Measurements from ENCODE around the gene ELOVL2.
A peak's percentile ranks its signal among the peaks of the same experiment; 100 is the strongest.

Gene ELOVL2

DNA sequence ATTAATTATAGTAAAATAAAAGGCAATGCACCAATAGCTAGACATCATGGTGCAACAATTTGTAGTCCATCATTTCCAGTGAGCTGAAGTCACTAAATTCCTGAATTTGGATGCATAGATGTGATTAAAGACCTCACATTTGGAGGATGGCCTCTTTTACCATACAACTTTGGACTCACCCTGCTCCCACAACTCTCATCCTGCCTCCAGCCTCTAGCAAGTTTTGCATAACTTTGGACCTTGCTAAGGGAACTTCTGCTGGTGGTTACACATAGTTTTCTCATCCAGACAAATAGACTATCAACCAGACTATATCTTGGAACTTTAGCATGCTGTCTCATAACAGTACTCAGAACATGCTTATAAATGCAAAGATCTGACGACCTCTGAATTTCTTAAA lies 12.8 kb upstream of the ELOVL2 start:
- Histone ChIP-seq H3K36me3 (no peaks in the 10 kb centered on the region), H3K9me3 (no peaks in the 10 kb centered on the region), H3K27ac (no peak overlapping the region), H3K27me3 (peaks cover 30% of the 10 kb centered on the region), H3K4me3 (ENCODE audit: low read depth in 1 of 2, low read length in 1 of 2) (no peak overlapping the region), H3K4me1 (ENCODE audit: control insufficient read depth in 1 of 2, insufficient read depth in 1 of 2, low read depth in 1 of 2, low read length in 1 of 2) (no peaks in the 10 kb centered on the region)
- no peak for TF ChIP-seq CTCF (IDR thresholded peaks at IDR 0.05)

- no peak overlapping the region for H3K4me3 ChIP-seq (ENCODE audit: low read depth in 1 of 2, low read length in 1 of 2)
- H3K4me1 ChIP-seq (ENCODE audit: control insufficient read depth in 1 of 2, insufficient read depth in 1 of 2, low read depth in 1 of 2, low read length in 1 of 2), result no peaks in the 10 kb centered on the region
Measured at GRCh38 chr6:11055127-11055627, 11.1 kb upstream of the ELOVL2 start.

GRCh38 chr6:11054722-11055121 lies 10.6 kb upstream of the ELOVL2 start:
- no peak for TF ChIP-seq CTCF (IDR thresholded peaks at IDR 0.05)
- peaks cover 42% of the 10 kb centered on the region for H3K27me3 ChIP-seq
- no peak overlapping the region for H3K4me3 ChIP-seq (ENCODE audit: low read depth in 1 of 2, low read length in 1 of 2)
- no peaks in the 10 kb centered on the region for H3K4me1 ChIP-seq (ENCODE audit: control insufficient read depth in 1 of 2, insufficient read depth in 1 of 2, low read depth in 1 of 2, low read length in 1 of 2)
- no peaks in the 10 kb centered on the region for H3K9me3 ChIP-seq
- H3K27ac ChIP-seq, result no peak overlapping the region
- H3K36me3 ChIP-seq, result no peaks in the 10 kb centered on the region

More at GRCh38 chr6:11055127-11055627, 11.1 kb upstream of the ELOVL2 start:
- Histone ChIP-seq H3K27me3 (peaks cover 37% of the 10 kb centered on the region), H3K27ac (no peak overlapping the region), H3K9me3 (no peaks in the 10 kb centered on the region), H3K36me3 (no peaks in the 10 kb centered on the region)
- no peak for TF ChIP-seq CTCF (IDR thresholded peaks at IDR 0.05)

DNA sequence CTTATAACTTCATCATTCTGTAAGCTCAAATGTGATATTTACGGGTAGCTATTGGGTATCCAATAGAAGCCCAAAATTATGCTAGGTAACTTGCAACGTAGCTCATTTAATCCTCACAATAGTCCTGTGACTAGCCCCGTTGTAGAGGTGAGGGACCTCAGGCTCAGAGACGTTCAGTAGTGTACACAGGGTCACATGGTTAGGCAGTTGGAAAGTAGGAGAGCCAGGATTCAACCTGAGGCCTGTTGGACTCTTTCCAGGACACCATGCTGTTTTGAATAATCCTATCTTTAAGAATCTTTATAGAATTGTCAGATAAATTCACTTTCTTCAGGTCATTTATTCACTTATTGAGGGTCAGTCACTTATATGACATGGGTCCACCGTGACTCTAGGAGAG lies 9.2 kb upstream of the ELOVL2 start:
- peaks cover 56% of the 10 kb centered on the region for H3K27me3 ChIP-seq
- no peaks in the 10 kb centered on the region for H3K36me3 ChIP-seq
- H3K4me3 ChIP-seq (ENCODE audit: low read depth in 1 of 2, low read length in 1 of 2), result no peak overlapping the region
- no peak for TF ChIP-seq CTCF (IDR thresholded peaks at IDR 0.05)
- no peaks in the 10 kb centered on the region for H3K9me3 ChIP-seq
- no peaks in the 10 kb centered on the region for H3K4me1 ChIP-seq (ENCODE audit: control insufficient read depth in 1 of 2, insufficient read depth in 1 of 2, low read depth in 1 of 2, low read length in 1 of 2)
- no peak overlapping the region for H3K27ac ChIP-seq

DNA sequence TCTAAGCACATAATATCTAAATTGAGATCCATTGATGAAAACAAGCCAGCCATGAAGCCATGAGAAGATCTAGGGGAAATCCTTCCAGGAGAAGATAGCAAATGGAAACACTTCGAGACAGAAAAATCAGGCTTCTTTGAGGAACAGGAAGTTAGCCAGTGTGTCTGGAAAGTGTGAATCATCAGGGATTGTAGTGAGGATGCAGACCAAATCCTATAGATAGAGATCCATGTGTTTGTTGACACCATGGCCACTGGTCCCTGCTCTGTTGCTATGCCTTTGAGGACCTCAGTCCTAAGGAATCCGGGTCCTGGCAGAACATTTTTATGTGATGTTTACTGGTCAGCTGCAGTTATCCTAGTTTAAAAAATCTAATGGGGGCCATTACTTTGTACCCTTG lies 6.6 kb upstream of the ELOVL2 start:
- Histone ChIP-seq H3K4me3 (ENCODE audit: low read depth in 1 of 2, low read length in 1 of 2) (no peak overlapping the region), H3K36me3 (no peaks in the 10 kb centered on the region), H3K4me1 (ENCODE audit: control insufficient read depth in 1 of 2, insufficient read depth in 1 of 2, low read depth in 1 of 2, low read length in 1 of 2) (no peaks in the 10 kb centered on the region), H3K27ac (no peak overlapping the region), H3K9me3 (no peaks in the 10 kb centered on the region), H3K27me3 (peaks cover 78% of the 10 kb centered on the region)
- no peak for TF ChIP-seq CTCF (IDR thresholded peaks at IDR 0.05)

DNA sequence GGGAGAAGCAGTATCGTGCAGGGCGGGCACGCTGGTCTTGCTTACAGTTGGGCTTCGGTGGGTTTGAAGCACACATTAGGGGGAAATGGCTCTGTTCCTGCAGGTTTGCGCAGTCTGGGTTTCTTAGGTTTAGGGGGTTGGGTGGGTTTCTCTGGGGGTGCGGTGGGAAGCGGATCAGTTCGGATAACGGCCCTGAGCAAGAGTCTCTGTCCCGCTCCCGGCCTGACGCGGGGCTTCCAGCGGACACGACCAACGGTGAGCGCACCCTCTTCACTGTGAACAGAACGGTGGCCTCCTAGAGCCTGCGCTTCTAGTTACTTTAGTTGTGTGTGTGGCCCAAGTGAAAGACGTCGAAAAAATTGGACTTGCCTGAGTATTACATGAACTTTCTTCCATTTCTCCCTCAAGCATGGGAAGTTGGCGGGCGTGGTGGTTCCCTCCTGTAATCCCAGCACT lies 635 bp upstream of the ELOVL2 start:
- H3K4me3 ChIP-seq (ENCODE audit: low read depth in 1 of 2, low read length in 1 of 2), result peak overlapping the region in 1 of 2 experiments; percentile 43
- TF ChIP-seq CTCF (IDR thresholded peaks at IDR 0.05), result no peak
- peaks cover 100% of the 10 kb centered on the region for H3K27me3 ChIP-seq
- H3K27ac ChIP-seq, result no peak overlapping the region
- H3K36me3 ChIP-seq, result no peaks in the 10 kb centered on the region
- H3K9me3 ChIP-seq, result no peaks in the 10 kb centered on the region
- peaks cover 4 to 12% of the 10 kb centered on the region in 2 experiments for H3K4me1 ChIP-seq (ENCODE audit: control insufficient read depth in 1 of 2, insufficient read depth in 1 of 2, low read depth in 1 of 2, low read length in 1 of 2)

Data from neutrophil (primary cell).